ENCODE results near the gene GAL3ST3. TPM values are rescaled to one million over a fixed set of nuclear protein-coding genes. Genes with fewer than 3 reads are reported as not detected.

Gene GAL3ST3
- total and polyA plus RNA-seq, 2 of the 8 experiments (the other 6 are each of a cell fraction or from before 2014, with no cell fraction given): 21.1 to 21.4 TPM

GRCh38 chr11:66008468-66009101, 40.4 kb downstream of the GAL3ST3 start (continued):
- TF ChIP-seq CHD7 (IDR thresholded peaks at IDR 0.05; ENCODE audit: insufficient replicate concordance, low read length) (no peak), SP1 (IDR thresholded peaks at IDR 0.05; ENCODE audit: low read depth, low read length) (no peak), SAP30 (IDR thresholded peaks at IDR 0.05; ENCODE audit: insufficient read depth, insufficient replicate concordance, low read length) (no peak), EP300 (IDR thresholded peaks at IDR 0.05; ENCODE audit: borderline replicate concordance in 1 of 2, low read depth in 2 of 2, low read length in 2 of 2) (no peak), CTBP2 (IDR thresholded peaks at IDR 0.05; ENCODE audit: borderline replicate concordance, insufficient read depth, insufficient read length, low read length) (no peak), MAX (IDR thresholded peaks at IDR 0.05) (no peak), RXRA (IDR thresholded peaks at IDR 0.05; ENCODE audit: insufficient read depth, low read depth, low read length) (no peak), ATF3 (IDR thresholded peaks at IDR 0.05; ENCODE audit: insufficient read depth, low read depth, low read length) (no peak), SIX5 (IDR thresholded peaks at IDR 0.05; ENCODE audit: low read depth, low read length) (no peak)

All from H1 (cell line).